Measurements from ENCODE around the gene DLGAP1. TPM values are rescaled to one million over a fixed set of nuclear protein-coding genes. Genes with fewer than 3 reads are reported as not detected.

Gene DLGAP1
- total RNA-seq, 1 experiment from 2014 or later, result 23.2 TPM

DNA sequence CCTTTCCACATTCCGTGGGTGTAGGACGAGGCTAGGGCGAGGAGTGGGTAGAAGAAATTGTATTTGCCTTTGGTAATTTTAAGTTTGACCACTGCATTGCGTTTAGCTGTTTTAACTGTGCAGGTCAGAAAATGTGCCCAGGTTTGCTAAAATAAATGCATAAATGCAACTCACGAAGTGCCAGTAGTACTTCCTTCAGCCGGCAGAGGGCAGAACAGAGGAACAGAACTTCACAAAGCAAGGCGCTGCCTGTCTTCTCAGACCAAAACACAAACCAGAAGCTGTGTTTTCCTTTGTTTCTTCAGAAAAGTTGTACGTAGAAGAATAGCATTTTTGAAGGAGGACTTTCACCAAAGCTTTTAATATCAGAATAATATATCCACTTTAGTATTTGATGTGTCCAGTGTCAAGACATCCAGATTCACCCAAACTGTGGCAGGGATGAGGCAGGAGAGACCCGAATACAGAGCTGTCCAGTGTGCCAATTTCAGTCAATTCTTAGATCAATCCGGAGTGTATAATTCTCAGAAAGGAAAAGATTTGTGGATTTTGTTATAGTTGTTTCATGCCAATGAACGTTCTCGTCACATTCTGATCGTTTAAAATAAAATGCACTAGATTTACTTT, 348.6 kb downstream of the DLGAP1 start:
- Histone ChIP-seq H3K9me3 (ENCODE audit: control insufficient read depth, low read depth, low read length) (no peaks in the 10 kb centered on the region), H2BK12ac (ENCODE audit: insufficient read length, low read depth, low read length) (no peak overlapping the region), H3K18ac (ENCODE audit: insufficient read length, low read depth, low read length) (no peak overlapping the region), H2BK5ac (ENCODE audit: insufficient read length, low read length) (no peak overlapping the region), H2AFZ (ENCODE audit: low read length) (no peak overlapping the region), H3K23ac (ENCODE audit: insufficient read length, low read depth, low read length) (no peak overlapping the region), H2BK15ac (ENCODE audit: low read depth, low read length) (no peak overlapping the region), H3K27me3 (ENCODE audit: insufficient read depth, low read length) (no peaks in the 10 kb centered on the region), H3K4ac (ENCODE audit: low read depth, low read length) (no peak overlapping the region), H3K56ac (ENCODE audit: insufficient read length, low read depth, low read length) (no peak overlapping the region), H3K23me2 (ENCODE audit: insufficient read length, low read depth, low read length, poor library complexity, severe bottlenecking) (no peaks in the 10 kb centered on the region), H3K14ac (ENCODE audit: insufficient read depth, low read length) (no peak overlapping the region), H2BK20ac (ENCODE audit: low read depth, low read length, poor library complexity, severe bottlenecking) (no peak overlapping the region), H2AK5ac (ENCODE audit: insufficient read length, low read length) (no peak overlapping the region), H2BK120ac (ENCODE audit: low read depth, low read length, poor library complexity, severe bottlenecking) (no peak overlapping the region), H3T11ph (ENCODE audit: low read length) (no peak overlapping the region), H3K79me2 (ENCODE audit: insufficient read depth, low read length) (no peaks in the 10 kb centered on the region), H4K20me1 (ENCODE audit: control insufficient read depth, insufficient read depth, insufficient read length) (no peaks in the 10 kb centered on the region), H3K27ac (ENCODE audit: insufficient read length, low read depth, low read length) (no peak overlapping the region), H4K91ac (ENCODE audit: insufficient read length, low read depth, low read length) (no peak overlapping the region), H4K8ac (replicated peaks; ENCODE audit: insufficient read length, low read depth, low read length) (no peak overlapping the region), H3K9ac (ENCODE audit: extremely low read depth, insufficient read length, low read length) (no peak overlapping the region), H4K5ac (ENCODE audit: insufficient read length, low read depth, low read length) (no peak overlapping the region), H3K79me1 (ENCODE audit: insufficient read depth, low read depth, low read length, poor library complexity, severe bottlenecking) (no peaks in the 10 kb centered on the region), H3K4me1 (ENCODE audit: insufficient read depth, low read length) (peaks cover 5% of the 10 kb centered on the region), H3K4me2 (ENCODE audit: insufficient read depth, insufficient read length, low read length) (no peak overlapping the region)
- Mint-ChIP-seq H3K27ac (peak overlapping the region; percentile 65 to 97 (median 95)), H3K27me3 (ENCODE audit: low read depth) (no peaks in the 10 kb centered on the region), H3K4me1 (peaks cover 30 to 41% of the 10 kb centered on the region in 2 experiments), H3K9me3 (peaks cover 0 to 2% of the 10 kb centered on the region in 2 experiments; a peak in 2 of 5 replicates), H3K36me3 (ENCODE audit: insufficient read depth in 1 of 3, low read depth in 3 of 3) (peaks cover 0 to 7% (median 5%) of the 10 kb centered on the region in 3 experiments; a peak in 4 of 7 replicates), H3K4me3 (no peak overlapping the region)
- no CpG with 5 or more reads among the region's 13 CpGs for WGBS (ENCODE audit: extremely low coverage, insufficient read length, low lambda C conversion rate)
- TF ChIP-seq, protein P1, sequence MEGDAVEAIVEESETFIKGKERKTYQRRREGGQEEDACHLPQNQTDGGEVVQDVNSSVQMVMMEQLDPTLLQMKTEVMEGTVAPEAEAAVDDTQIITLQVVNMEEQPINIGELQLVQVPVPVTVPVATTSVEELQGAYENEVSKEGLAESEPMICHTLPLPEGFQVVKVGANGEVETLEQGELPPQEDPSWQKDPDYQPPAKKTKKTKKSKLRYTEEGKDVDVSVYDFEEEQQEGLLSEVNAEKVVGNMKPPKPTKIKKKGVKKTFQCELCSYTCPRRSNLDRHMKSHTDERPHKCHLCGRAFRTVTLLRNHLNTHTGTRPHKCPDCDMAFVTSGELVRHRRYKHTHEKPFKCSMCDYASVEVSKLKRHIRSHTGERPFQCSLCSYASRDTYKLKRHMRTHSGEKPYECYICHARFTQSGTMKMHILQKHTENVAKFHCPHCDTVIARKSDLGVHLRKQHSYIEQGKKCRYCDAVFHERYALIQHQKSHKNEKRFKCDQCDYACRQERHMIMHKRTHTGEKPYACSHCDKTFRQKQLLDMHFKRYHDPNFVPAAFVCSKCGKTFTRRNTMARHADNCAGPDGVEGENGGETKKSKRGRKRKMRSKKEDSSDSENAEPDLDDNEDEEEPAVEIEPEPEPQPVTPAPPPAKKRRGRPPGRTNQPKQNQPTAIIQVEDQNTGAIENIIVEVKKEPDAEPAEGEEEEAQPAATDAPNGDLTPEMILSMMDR (conservative IDR thresholded peaks at IDR 0.05), result peak; percentile 93
- peak; percentile 70 for DNase-seq
